ENCODE results near the gene SYNJ2BP. TPM values are rescaled to one million over a fixed set of nuclear protein-coding genes. Genes with fewer than 3 reads are reported as not detected.
A peak's percentile ranks its signal among the peaks of the same experiment; 100 is the strongest.

Gene SYNJ2BP, protein sequence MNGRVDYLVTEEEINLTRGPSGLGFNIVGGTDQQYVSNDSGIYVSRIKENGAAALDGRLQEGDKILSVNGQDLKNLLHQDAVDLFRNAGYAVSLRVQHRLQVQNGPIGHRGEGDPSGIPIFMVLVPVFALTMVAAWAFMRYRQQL
- total RNA-seq (2014; rRNA removed; shearing (Covaris generic)) = 6.2 and 6.4 TPM in 2 replicates
- total RNA-seq (2022) = 7.9 and 9.2 TPM in 2 replicates
- Bru-seq, nascent RNA = percentile 69 among the genes with signal in this experiment
- percentile 91 among the genes with signal in this experiment for BruChase-seq, experiment 1, labeled RNA remaining after a 6-hour chase
- BruChase-seq, experiment 2, labeled RNA remaining after a 2-hour chase = percentile 91 among the genes with signal in this experiment
- long read RNA-seq, full-length matches to known transcripts = 1 of 2 reads
- long read RNA-seq, partial matches to known transcripts = 0 of 2 reads
- long read RNA-seq, other reads (novel, unspliced or antisense) = 1 of 2 reads

DNA sequence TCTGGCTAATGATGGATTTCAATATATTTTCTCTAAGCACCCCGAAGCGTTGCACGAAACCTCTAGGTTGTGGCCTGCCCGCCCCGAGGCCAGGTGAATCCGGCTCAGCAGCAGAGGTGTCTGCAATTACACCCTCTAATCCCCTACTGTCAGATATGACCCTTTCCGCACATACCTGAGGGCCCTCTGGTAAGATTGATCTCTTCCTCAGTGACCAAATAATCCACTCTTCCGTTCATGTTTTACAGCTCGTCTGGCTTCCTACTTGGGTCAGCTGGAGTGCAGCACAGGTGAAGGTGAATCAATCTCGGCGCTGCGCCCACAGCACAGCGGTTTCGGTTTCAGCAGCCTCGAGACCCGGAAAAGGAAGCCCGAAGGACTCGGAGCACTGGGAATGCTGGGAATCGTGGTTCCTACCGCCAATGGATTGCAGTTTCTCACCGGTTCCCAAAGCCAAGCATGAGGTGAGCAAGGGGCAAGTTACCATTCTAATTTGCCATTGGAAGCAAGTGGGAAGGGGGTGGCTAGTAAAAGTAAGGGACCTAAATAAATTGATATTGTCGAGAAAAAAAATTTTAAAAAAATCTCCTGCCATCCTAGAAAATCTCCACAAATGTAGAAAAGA, at the start of gene SYNJ2BP:
Gene SYNJ2BP, minus strand, starts transcription at position 366 of the 625 bp plus-strand sequence. Its CDS starts 127 bp downstream, at position 239.
- no TSS peak for BruUV-seq (replicated peaks)
- no peaks in the 10 kb centered on the region for H4K20me1 ChIP-seq (ENCODE audit: insufficient read depth, low read length)
- ChIA-PET POLR2A (no interaction called here), CTCF (ENCODE audit: unreplicated experiment) (no interaction called here)
- intact Hi-C loops (cut with micrococcal nuclease; ENCODE audit: unreplicated experiment) = loop anchor here (10.0 kb wide), 1 partner anchor 398 kb away; no protein-coding TSS in a partner anchor
- peak within 1 kb of the TSS; percentile 87 for H2AFZ ChIP-seq (ENCODE audit: low read length)
- H3K9me2 ChIP-seq (ENCODE audit: insufficient read depth, low read length) = no peaks in the 10 kb centered on the region
- H3K4me2 ChIP-seq (ENCODE audit: low read length) = peak within 1 kb of the TSS; percentile 80
- H3K4me1 ChIP-seq (ENCODE audit: insufficient read depth, low read length, poor library complexity, severe bottlenecking) = peaks cover 10% of the 10 kb centered on the region
- H3K9me3 ChIP-seq (ENCODE audit: low read length) = no peaks in the 10 kb centered on the region
- no peak within 1 kb of the TSS for H3K27ac ChIP-seq (ENCODE audit: low read depth, low read length, poor library complexity, severe bottlenecking)
- peak within 1 kb of the TSS; percentile 83 for H3K4me3 ChIP-seq (ENCODE audit: low read depth, low read length, poor library complexity, severe bottlenecking)
- DNase-seq (ENCODE audit: low spot score) = peak; percentile 66
- H3K79me2 ChIP-seq (ENCODE audit: insufficient read depth, low read depth, low read length) = no peaks in the 10 kb centered on the region
- H3K36me3 ChIP-seq (ENCODE audit: insufficient read depth, low read length) = no peaks in the 10 kb centered on the region
- TF ChIP-seq EZH2phosphoT487 (IDR thresholded peaks at IDR 0.05; ENCODE audit: borderline replicate concordance, low read depth, low read length) = no peak
- TF ChIP-seq, protein P1, sequence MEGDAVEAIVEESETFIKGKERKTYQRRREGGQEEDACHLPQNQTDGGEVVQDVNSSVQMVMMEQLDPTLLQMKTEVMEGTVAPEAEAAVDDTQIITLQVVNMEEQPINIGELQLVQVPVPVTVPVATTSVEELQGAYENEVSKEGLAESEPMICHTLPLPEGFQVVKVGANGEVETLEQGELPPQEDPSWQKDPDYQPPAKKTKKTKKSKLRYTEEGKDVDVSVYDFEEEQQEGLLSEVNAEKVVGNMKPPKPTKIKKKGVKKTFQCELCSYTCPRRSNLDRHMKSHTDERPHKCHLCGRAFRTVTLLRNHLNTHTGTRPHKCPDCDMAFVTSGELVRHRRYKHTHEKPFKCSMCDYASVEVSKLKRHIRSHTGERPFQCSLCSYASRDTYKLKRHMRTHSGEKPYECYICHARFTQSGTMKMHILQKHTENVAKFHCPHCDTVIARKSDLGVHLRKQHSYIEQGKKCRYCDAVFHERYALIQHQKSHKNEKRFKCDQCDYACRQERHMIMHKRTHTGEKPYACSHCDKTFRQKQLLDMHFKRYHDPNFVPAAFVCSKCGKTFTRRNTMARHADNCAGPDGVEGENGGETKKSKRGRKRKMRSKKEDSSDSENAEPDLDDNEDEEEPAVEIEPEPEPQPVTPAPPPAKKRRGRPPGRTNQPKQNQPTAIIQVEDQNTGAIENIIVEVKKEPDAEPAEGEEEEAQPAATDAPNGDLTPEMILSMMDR (conservative IDR thresholded peaks at IDR 0.05; ENCODE audit: low read length) = no peak

DNA sequence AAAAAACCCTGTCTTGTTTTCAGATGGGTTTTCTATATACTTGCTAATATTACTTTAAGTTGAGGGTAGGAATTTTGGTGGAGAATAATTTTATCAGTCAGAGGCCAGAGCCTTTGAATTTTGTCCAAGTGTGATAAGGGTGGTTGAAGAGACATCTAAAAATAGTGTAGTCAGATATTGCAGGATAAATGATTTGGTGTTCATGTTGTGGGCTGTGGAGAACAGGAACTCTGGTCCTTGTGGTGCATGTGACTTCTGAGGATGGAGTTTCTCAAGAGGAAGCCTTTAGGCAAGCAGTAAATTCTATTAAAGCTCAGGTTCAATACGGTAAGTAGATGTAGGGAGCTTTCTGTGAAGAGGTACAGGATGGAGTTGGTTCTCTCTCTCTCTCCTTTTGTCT, 37.8 kb upstream of the SYNJ2BP start:
- H3K27ac ChIP-seq (ENCODE audit: low read depth, low read length, poor library complexity, severe bottlenecking) = no peak overlapping the region
- no peaks in the 10 kb centered on the region for H3K79me2 ChIP-seq (ENCODE audit: insufficient read depth, low read depth, low read length)
- H3K36me3 ChIP-seq (ENCODE audit: insufficient read depth, low read length) = no peaks in the 10 kb centered on the region
- H3K4me1 ChIP-seq (ENCODE audit: insufficient read depth, low read length, poor library complexity, severe bottlenecking) = no peaks in the 10 kb centered on the region
- ChIA-PET CTCF (ENCODE audit: unreplicated experiment) (no interaction called here), POLR2A (no interaction called here)
- H2AFZ ChIP-seq (ENCODE audit: low read length) = no peak overlapping the region
- no peaks in the 10 kb centered on the region for H4K20me1 ChIP-seq (ENCODE audit: insufficient read depth, low read length)
- no peak for DNase-seq (ENCODE audit: low spot score)
- H3K4me2 ChIP-seq (ENCODE audit: low read length) = no peak overlapping the region
- BruUV-seq (replicated peaks) = no TSS peak
- no peak for TF ChIP-seq EZH2phosphoT487 (IDR thresholded peaks at IDR 0.05; ENCODE audit: borderline replicate concordance, low read depth, low read length)
- TF ChIP-seq, protein P1 (conservative IDR thresholded peaks at IDR 0.05; ENCODE audit: low read length) = no peak
- intact Hi-C loops (cut with micrococcal nuclease; ENCODE audit: unreplicated experiment) = no loop called here
- no peaks in the 10 kb centered on the region for H3K9me2 ChIP-seq (ENCODE audit: insufficient read depth, low read length)
- H3K4me3 ChIP-seq (ENCODE audit: low read depth, low read length, poor library complexity, severe bottlenecking) = no peak overlapping the region
- H3K9me3 ChIP-seq (ENCODE audit: low read length) = no peaks in the 10 kb centered on the region

Data from OCI-LY7 (cell line).